Fibroblast of skin of abdomen (primary cell): Measurements from ENCODE around the gene TUBGCP5.

Source experiments
- DNase-seq: peaks from one replicate; pipeline ENCODE4 v3.0.0-alpha.2; 2013

The TUBGCP5 gene

DNA sequence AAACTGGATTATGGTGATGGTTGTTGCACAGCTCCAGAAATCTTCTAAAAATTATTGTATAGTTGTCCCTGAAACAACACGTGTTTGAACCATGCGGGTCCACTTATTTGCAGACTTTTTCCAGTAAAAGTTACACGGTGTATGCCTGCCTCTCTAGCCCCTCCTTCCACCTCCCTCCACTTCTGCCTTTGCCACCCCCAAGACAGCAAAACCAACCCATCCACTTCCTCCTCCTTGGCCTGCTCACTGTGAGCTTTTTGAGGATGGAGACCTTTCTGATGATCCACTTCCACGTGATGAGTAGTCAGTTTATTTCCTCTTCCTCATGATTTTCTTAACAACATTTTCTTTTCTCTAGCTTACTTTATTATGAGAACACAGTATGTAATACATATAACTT is 64.6 kb downstream of the TUBGCP5 start:
- no peak for DNase-seq

DNA sequence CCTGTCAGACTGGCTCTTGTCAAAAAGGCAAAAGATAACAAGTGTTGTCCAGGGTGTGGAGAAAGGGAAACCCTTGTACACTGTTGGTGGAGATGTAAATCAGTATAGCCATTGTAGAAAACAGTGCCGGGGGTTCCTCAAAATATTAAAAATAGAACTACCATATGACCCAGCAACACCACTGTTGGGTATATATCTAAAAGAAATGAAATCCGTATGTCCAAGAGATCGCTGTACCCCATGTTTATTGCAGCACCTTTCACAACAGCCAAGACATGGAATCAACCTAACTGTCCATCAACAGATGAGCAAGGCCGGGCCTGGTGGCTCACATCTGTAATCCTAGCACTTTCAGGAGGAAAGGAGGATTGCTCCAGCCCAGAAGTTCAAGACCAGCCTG is 65.4 kb downstream of the TUBGCP5 start:
- DNase-seq = no peak

DNA sequence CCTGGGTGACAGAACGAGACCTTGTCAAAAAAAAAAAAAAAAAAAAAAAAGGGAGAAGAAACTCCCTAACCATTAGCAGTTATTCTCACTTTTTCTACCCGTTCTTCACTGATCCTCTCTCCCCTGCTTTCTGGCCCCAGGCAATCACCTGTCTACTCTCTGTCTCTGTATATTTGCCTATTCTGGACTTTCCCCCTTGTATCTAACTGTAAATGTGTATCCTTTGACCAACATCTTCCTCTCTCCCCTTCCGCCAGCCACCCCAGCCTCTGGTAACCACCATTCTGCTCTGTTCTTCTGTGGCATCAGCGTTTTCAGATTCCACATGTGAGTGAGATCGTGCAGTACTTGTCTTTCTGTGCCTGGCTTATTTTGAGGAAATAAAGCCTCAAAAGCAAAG is 66.1 kb downstream of the TUBGCP5 start:
- no peak for DNase-seq

DNA sequence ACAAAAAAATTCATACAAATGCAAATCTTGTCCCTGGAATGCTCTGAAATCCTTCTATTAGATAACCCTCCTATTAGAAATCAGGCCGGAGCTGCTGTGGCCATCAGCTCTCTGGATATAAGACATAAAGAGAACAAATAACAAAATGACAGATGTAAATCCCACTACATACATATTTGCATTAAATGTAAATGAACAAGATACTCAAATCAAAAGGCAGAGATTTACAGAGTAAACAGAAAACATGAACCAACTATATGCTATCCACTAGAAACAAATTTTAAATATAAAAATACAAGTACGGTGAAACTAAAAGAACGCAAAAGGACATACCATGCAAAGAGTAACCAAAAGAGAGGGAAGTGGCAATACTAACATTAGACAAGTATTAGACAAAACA is 69.9 kb downstream of the TUBGCP5 start:
- no peak for DNase-seq

DNA sequence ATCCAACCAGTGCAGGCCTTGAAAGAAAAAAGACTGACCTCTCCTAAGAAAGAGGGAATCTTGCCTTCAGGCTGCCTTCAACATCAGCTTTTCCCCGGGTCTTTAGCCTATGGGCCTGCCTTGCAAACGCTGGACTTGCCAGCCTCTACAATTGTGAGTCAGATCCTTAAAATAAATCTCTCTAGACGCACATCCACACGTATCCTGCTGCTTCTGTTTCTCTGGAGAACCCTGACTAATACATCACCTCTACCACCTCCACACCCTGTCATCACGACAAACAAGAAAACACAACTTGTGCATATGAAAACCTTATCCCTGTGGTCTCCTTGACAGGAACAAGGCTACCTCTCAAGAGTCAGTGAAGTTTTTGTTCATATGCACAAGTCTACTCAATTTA is 71.0 kb downstream of the TUBGCP5 start:
- DNase-seq = peak; percentile 83

DNA sequence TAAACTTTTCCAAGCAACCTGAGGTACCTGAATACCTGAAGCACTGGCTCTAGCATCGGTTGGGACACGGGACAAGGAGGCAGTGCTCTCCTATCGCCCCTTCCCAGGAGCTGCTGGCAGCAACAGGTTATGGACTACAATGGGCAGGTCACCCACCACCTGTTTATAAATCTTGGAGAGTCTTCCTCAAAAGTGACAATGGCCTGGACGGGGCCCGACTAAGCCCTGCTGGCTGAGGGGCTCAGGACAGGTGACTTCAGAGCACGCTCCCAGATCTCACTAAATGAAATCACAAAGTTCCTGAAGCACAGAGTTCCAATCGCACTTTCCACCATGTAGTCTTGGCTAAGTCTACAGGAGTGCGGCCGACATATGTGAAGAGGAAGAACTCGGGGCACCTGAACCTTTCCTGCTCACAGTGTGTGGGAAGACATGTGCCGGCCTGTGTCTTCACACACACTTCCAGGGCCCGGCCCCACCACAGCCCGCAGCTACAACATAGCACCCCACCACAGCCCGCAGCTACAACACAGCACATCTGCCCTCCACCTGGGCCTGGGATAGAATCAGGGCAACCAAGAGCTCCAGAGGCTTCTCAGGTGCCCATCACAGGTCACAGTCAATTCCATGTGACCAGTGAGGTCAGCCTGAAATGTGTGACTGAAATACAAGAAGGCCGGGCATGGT is 72.1 kb downstream of the TUBGCP5 start:
- DNase-seq = no peak

DNA sequence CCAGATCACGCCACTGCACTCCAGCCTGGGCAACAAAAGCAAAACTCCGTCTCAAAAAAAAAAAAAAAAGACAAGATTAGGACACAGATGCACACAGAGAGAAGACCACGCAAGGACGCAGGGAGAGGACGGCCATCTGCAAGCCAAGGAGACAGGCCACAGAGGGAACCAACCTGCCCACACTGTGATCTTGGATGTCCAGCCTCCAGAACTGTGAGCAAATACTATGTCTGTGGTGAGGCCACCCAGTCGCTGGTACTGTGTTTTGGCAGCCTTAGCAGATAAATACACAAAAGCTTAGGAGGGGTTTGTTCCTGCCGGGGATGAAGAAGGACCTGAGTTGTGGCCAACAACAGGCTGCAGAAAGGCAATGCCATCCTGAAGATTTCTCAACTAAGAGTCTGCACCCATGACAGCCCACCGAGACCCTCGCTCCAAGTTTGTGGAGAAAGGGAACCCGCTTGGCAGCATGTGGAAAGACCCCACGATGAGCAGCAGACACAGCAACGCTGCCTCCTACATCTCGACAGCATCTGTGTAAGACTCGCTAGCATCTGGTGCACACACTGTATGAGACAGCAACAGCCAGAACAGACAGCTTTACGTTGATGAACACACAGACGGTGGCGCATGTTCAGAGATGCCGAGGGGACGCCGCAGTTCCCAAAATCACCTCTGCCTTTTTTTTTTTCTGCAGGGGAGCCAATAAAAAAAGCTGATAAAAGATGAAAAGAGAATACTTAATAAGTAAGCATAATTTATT is 72.9 kb downstream of the TUBGCP5 start:
- peak; percentile 43 for DNase-seq

DNA sequence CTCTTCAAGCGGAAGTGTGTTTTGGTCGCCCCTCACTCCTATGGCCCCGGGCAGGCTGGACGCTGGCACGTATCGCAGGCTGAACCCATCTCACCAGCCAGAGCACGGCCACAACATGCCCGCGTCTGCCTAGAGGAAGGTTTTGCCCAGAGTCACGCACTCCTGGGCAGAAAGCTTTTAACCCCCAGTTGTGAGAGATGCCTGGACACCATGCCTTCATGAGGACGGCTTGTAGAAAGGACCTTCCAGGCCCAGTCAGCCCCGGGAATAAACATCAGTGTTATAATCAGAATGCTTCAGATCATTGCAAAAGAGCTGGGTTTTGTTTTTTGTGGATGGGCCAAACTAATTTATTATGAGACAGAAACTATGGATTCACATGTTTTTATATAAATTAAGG is 75.7 kb downstream of the TUBGCP5 start:
- no peak for DNase-seq

DNA sequence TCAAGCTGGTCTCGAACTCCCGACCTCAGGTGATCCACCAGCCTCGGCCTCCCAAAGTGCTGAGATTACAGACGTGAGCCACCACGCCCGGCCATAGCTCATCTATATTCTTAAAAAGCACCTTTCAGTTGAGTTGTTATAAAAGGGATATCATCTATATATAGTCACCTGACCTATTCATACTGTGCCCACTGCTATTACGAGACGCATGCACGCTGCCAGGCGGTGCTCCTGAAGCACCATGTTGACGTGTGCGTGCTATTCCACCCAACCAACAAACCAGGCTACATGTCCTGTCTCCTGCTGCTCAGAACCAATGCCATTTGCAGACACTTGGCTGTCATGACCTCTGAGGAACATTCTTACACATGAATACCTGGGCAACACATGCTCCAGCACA is 76.8 kb downstream of the TUBGCP5 start:
- no peak for DNase-seq

DNA sequence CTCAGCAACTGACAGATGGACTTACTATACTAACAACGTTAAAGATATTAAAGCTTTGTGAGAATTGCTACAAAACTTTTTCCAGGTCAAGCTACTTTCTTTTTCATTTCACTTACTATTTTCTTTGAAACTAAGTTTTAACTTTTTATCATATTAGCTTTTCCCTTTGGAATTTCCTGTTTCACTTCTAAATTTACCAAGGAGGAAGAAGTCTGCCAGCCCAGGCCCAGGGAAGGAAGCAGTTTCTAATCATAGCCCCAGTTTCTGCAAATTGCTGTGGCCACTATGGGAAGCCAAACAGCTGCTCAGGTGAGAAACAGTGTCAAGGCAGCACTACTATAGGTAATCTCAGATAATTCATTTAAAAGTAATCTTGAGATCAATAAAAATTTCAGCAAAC is 77.6 kb downstream of the TUBGCP5 start:
- DNase-seq = no peak

DNA sequence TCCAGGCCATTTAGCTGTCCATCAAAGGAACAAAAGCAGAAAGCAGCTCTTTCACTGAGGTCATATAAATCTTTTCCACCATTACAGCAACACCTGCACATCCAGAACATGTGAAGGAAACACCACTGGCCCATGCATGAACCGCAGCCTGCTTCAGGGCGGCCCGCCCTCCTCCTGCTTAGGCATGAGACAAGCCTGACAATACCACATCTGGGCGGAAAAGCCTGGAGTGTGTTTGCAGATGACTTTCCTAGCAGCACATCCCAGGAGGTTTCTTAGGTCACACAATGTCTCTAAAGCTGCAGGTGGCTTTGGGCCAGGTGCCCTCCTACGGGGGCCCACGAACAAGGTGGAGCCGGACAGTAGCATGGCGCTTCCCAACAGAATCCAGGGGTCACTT is 78.8 kb downstream of the TUBGCP5 start:
- no peak for DNase-seq

DNA sequence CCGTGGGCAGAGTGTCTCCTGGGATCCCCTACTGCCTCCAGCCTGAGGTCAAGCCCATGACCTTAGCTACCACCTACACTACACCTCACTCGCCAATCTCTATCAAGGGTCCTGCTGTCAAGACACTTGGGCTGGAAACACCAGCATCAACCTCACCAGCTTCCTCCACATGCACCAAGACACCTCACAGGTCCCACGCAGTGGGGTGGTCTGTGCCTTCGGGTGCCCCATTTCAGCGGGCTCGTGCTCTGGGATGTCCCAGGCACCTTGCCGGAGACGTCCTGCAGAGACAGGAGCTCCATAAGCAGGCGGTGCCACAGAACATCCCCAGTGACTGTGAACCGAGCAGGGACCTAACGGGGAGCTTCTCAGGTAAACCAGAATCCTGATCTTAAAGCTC is 79.2 kb downstream of the TUBGCP5 start:
- DNase-seq = no peak

DNA sequence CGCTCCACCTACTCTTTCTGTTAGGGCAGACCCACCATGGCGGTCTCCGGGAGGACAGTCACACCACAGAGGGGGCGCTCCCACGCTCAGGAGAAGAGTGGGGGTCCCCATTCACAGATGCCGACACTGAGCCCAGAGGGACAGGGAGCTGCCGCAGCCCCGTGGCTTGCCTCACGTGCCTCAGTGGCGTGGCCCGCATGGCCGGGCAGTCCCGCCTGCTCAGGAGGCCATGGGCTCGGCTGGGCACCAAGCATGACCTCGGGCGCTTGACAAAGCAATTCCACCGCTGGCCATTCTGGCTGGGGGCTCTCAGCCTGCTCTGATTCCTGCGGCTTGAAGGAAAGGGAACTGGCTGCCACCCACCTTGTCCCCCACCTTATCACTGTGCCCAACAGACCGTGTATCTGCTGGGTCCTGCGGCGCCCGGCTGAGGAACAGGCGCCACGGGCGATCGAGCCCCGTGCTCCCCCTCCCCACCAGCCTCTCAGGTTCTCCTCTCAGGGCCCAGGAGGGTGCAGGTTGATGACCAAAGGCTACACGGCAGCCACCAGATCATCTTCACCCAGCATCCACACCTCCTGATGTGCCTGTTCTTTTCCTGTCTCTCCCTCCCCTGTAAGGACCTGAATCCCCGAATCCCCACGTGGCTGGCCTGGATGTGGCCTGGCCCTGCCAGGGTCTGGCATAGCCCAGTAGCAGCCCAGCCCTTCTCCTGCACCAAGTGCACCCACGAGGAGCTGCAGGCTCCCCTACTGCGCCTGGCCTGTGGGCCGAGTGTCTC is 79.9 kb downstream of the TUBGCP5 start:
- DNase-seq = no peak

DNA sequence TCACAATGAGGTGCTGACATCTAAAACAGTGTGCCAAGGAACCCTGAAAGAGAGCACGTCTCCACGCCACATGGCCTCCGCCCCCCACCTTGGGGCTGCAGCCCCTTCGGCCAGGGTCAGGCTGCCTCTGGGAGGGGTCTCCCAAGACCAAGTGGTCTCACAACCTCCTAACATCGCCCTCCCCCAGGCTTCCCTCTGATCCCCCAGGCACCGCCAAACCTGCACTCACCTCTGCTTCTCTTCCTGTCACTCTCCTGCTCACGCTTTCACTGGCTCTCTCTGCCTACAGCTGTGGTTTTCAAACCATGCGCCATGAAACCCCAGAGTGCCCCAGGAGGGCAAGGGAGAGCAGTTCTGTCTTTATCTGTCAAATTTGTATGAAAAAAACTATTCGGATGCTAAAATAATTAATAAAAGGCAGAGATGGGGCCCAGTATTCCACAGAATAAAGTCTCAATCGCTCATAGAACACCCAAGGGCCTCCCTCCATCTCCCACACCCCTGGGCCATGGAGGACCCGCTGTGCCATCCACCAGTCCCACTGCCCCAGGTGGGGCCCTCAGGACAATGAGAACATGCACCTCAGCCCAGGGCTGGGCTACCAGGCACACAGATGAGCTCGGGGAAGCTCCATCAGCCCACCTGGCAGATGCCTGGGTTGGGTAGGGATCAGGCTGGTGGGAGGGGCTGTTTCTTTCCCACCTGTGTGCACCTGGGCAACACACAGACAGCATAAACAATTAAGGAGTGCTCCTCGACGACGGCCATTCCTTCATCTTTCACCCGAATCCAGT is 80.7 kb downstream of the TUBGCP5 start:
- DNase-seq = no peak

DNA sequence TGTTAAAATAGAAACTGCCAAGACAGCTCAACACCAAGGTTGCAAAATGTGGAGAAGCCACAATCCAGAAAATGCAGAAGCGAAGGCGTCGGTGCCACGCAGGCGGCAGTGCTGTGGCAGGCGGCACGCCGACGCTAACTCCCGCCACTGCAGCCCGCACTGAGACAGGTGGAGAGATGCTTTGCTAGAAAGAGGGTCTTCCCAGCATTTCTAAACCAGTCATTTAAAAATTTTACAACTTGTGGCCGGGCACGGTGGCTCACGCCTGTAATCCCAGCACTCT is 82.5 kb downstream of the TUBGCP5 start:
- DNase-seq = no peak

DNA sequence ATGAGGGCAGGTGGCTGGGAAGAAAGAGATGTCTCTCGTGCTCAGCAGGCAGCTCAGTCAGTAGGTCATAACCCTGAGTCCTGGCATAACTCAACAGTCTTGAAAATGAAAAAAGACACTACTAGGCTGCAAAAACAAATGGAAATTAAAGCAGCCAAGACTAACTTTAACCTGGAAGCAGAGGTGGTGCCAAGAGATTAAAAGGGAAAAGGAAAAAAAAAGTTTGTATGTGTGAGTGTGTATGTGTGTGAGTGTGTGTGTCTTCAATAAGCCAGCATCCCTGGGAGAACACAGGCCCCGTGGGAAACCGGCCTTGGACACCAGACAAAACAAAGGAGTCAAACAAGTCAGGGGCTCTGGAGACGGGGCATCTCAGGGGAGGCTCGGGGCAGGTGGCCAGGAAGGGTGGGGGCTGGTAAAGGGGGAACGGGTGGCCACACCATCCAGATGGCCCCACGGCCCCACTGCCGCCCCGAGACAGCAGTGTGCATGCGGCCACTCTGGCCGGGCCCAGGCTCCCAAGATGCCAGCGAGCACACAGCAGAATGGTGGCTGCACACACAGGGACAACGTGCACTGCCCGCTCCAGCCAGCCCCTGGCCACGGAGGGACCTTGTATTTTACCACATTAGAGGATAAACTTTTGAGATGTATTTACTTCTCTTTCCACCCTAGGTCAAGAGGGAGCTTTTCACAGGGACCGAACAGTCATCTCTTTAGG is 83.0 kb downstream of the TUBGCP5 start:
- DNase-seq = no peak

DNA sequence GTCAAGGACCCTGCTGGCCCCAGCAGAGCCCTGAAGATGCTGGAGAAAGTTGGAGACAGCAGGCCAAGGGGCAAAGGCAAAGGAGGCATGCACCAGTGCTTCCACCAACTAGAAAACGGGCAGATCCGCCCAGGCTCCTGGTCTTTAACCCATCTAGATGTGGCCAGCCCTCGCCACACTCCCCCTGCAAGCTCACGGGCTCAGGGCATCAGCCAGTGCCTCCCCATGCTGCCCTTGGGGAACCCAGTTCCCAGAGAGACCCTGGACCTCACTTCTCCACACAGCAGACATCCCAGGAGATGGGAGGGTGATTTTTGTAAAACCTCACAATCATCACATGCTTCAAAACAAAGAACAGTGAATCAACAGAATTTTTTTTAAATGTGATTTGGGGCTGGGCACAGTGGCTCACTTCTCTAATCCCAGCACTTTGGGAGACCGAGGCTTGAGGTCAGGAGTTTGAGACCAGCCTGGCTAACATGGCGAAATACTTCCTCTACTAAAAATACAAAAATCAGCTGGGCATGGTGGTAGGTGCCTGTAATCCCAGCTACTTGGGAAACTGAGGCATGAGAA is 83.7 kb downstream of the TUBGCP5 start:
- DNase-seq = no peak

DNA sequence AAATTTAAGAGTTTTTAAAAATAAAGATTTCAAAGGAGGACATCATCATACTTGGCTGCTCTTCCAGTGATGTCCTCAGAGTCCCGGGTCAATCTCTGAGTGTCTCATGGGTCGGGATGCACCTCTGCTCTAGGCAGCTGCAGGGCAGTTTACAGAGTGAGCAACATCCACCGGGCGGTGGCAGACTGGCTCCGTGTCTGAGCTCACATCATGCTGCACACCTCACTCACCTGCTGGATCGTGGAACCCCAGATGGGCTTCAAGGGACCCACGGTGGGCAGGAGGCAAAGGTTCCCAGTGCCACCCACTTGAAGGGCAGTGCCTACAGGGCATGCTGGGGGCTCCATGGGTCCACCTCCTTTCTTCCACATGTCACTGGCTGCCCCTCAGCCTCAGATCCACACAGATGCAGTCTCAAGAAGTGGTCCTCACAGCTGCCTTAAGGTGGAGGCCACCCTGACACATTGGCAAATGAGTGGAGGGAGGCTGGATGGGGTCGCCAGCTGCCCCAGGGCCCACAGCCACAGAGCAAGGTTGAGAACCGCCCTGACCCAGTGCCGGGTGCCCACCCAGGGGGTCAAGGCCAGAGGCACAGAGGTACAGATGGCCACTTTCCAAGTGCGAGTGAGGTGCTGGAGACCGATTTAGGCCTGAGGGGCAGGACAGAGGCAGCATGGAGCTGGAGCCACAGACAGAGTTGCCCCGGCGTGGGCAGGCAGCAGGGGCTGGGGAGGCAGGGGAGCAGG is 84.4 kb downstream of the TUBGCP5 start:
- no peak for DNase-seq

DNA sequence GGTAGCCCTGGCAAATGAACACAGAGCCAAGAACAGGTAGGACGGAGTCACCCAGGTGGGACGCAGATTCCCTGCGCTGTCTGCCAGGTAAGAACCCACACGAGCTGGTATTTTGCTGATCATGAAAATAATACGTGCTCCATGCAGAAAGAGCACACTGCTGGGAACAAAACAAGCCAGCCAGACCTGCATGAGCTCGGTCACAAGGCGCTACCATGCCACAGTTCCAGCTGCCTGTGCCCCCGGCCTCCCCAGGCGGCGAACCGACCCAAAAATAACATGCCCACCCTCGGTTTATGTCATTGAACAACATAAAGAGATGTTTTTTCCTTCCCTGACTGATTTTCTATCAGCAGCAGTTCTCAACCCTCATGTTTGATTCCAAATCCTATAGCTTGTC is 85.0 kb downstream of the TUBGCP5 start:
- no peak for DNase-seq

DNA sequence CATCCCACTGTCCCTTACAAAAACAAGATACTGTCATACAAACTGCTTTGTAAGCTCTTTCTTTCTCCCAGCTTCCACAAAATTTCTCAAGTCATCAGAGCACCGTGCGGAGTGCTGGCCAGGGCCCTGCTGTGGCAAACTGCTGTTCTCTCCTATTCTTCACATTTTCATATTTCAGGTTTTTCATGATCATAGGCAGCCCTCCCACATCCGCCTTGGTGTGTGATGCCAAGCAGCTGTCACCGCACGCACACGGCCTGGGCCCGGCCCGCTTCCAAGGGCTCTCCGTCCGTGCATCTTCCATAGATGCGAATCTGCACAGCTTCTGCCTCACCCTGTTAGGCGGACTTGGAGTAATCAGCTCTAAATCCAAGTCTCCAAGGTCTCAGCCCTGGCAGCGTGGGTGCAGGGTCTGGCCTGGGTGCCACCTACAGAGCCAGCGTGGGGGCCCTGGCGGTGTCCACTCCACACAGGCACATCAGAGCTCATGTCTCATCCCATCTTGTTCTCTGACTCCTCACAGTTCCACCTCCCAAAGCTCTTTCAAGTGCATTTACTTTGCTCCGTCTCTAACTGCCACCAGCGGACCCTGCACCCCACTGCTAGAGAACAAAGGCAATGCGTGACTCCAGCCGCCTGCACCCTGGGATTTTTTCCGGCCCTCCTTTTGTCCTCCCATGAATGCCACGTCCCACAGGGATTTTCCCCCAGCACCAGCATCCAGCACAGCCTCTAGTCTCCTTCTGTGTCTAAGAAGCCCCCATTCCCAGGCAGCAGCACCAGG is 86.4 kb downstream of the TUBGCP5 start:
- no peak for DNase-seq
